Thymus (tissue), 11 donors: ENCODE results near the gene NLGN1. TPM values are rescaled to one million over a fixed set of nuclear protein-coding genes. Genes with fewer than 3 reads are reported as not detected.

Source experiments
- DNase-seq, 9 donors: peaks; one replicate each; pipeline ENCODE4 v3.0.0-alpha.2; 2013; ENCODE audit warnings: low spot score in 9 of 9, low read depth in 6 of 9, missing footprints in 1 of 9
- H3K27ac ChIP-seq, 2 donors: one replicate each; pipeline ENCODE4 v1.5.1; 2013; ENCODE audit warnings: control low read depth in 1 of 2, low read depth in 1 of 2, low read length in 1 of 2, mild to moderate bottlenecking in 1 of 2, moderate library complexity in 1 of 2
- H3K27me3 ChIP-seq, 2 donors: one replicate each; pipeline ENCODE4 v1.5.1; 2013; ENCODE audit warnings: low read length in 1 of 2; ENCODE audit not compliant: control insufficient read depth in 2 of 2, insufficient read depth in 1 of 2
- H3K36me3 ChIP-seq, 2 donors: one replicate each; pipeline ENCODE4 v1.5.1; 2013; ENCODE audit warnings: low read length in 1 of 2, mild to moderate bottlenecking in 1 of 2, moderate library complexity in 1 of 2; ENCODE audit not compliant: control insufficient read depth in 2 of 2, insufficient read depth in 2 of 2
- H3K4me1 ChIP-seq, 2 donors: one replicate each; pipeline ENCODE4 v1.5.1; 2013; ENCODE audit warnings: low read length in 2 of 2; ENCODE audit not compliant: control insufficient read depth in 2 of 2, insufficient read depth in 2 of 2
- H3K4me3 ChIP-seq, 2 donors: one replicate each; pipeline ENCODE4 v1.5.1; 2013; ENCODE audit warnings: low read length in 2 of 2, control low read depth in 1 of 2, mild to moderate bottlenecking in 1 of 2
- H3K9me3 ChIP-seq, 2 donors: one replicate each; pipeline ENCODE4 v1.5.1; 2013; ENCODE audit warnings: low read length in 1 of 2, mild to moderate bottlenecking in 1 of 2; ENCODE audit not compliant: control insufficient read depth in 2 of 2, insufficient read depth in 1 of 2
- WGBS: extraction: QIAGEN DNeasy Blood & Tissue Kit; methylation state at CpG from one replicate; pipeline ENCODE4 v1.1.7; 2013; 5-methylcytosine and 5-hydroxymethylcytosine counted together
- polyA plus RNA-seq: library from polyadenylated mRNA; stranded (reverse); fragments of 200-250 nt; gene quantifications from one replicate; pipeline ENCODE4 v1.2.3, GENCODE V29; 2013
- total RNA-seq: library from RNA; stranded (reverse); fragments of 120-200 nt; gene quantifications from one replicate; pipeline ENCODE4 v1.2.4, GENCODE V29; 2013
- donor health status: healthy.

The NLGN1 gene
- total and polyA plus RNA-seq, 2 donors, result 0.16 to 0.90 TPM

DNA sequence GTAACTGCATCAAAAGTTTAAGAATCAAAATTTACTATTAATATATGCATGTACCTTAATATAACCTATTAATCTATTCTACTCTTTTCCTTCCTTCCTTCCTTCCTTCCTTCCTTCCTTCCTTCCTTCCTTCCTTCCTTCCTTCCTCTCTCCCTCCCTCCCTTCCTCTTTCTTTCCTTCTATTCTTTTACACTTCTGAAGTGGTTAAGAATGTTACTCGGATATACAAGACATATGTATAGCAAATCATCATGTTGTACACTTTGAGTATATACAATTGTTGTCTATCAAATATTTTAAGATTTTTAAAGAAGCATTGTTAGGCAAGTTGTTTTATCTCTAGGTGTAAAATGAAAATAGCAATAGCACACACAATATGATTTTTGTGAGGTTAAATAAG, 748.5 kb downstream of the NLGN1 start:
- Histone ChIP-seq H3K4me1 (no peaks in the 10 kb centered on the region), H3K36me3 (no peaks in the 10 kb centered on the region), H3K27me3 (no peaks in the 10 kb centered on the region), H3K27ac (no peak overlapping the region), H3K4me3 (no peak overlapping the region), H3K9me3 (no peaks in the 10 kb centered on the region)
- no peak for DNase-seq
- WGBS, result 100% methylated on average over 1 of the region's 1 CpG

DNA sequence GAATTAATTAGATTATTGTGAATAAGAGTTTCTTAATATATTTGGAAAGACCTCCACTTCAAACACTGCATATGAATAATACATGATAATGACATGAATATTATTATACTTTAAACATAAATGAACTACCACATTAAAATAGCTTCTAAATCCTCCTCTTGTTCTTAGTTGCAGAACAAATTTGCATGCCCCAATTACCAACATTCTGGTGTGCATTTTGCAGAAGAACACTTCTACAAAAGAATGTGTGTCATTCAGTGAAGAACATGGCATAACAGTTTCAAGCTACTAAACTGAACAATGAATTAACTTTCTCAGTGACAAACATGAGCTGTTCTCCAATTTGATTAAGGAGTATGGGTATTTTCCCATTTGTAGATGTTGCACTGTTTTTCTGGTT, 750.3 kb downstream of the NLGN1 start:
- Histone ChIP-seq H3K4me3 (no peak overlapping the region), H3K9me3 (no peaks in the 10 kb centered on the region), H3K36me3 (no peaks in the 10 kb centered on the region), H3K27ac (no peak overlapping the region), H3K27me3 (no peaks in the 10 kb centered on the region), H3K4me1 (no peaks in the 10 kb centered on the region)
- no peak for DNase-seq

DNA sequence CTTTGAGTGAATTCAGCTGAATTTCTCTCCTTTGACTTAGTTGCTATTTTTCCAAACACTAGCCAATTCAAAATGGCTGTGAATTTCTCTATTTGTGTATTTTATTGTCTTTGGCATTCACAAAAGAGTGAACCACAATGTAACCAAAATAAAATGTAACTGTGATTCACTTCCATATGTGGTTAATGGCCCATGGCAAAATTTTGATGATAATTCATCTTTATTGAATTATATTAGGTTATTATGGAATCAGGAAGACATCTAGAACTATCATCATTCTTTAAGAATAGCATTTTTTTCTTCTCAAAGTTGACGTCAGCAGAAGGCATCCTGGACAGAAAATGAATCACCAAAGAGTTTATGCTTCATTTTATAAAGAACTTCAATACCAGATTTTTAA, 756.3 kb downstream of the NLGN1 start:
- WGBS, result 98% methylated on average over 1 of the region's 1 CpG

DNA sequence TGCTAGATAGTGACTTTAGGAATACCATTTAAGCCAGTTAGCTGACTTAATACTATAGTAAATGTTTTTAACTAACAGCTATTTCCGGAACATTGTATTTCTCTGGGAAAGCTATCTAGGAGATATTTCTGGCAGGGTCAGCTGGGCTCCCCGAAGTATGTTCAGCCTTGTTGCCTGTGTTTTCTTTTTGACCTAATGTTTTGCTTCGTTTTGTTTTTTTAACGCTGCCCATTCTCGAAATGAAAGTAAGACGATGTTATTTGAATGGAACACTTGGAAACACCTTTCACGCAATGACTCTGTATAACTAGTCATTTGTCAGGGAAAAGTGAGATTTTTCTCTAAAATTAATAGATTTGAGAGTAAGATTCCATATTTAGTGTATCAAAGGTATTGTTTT, 758.7 kb downstream of the NLGN1 start:
- no peak for DNase-seq
- Histone ChIP-seq H3K27ac (no peak overlapping the region), H3K27me3 (no peaks in the 10 kb centered on the region), H3K9me3 (no peaks in the 10 kb centered on the region), H3K4me1 (no peaks in the 10 kb centered on the region), H3K36me3 (no peaks in the 10 kb centered on the region), H3K4me3 (no peak overlapping the region)
- WGBS, result 74% methylated on average over 7 of the region's 7 CpGs

More for the DNA sequence above, 756.3 kb downstream of the NLGN1 start:
- Histone ChIP-seq H3K27ac (no peak overlapping the region), H3K4me3 (no peak overlapping the region), H3K9me3 (no peaks in the 10 kb centered on the region), H3K36me3 (no peaks in the 10 kb centered on the region), H3K4me1 (no peaks in the 10 kb centered on the region), H3K27me3 (no peaks in the 10 kb centered on the region)
- no peak for DNase-seq

DNA sequence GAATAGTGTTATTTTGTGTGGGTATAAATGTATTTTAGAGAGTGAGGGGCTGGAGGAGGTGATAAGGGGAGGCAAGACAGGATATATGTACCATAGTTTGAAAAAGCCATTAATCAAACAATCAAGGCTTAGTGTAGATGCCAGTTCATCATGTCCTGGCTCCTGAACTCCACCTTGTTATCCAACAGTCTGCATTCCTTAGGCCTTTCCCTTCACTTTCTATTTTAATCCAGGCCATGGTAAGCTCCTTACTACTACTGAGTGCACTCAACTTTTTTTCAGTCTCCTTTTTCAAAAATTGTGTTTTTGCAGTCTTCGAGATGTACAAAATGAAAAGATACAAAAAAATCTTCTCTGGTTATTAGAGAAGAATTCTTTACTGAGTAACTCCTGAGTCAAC, 761.1 kb downstream of the NLGN1 start:
- Histone ChIP-seq H3K4me1 (no peaks in the 10 kb centered on the region), H3K4me3 (no peak overlapping the region), H3K27ac (no peak overlapping the region), H3K36me3 (no peaks in the 10 kb centered on the region), H3K9me3 (no peaks in the 10 kb centered on the region), H3K27me3 (no peaks in the 10 kb centered on the region)
- no peak for DNase-seq
- WGBS, result 93% methylated on average over 1 of the region's 1 CpG

DNA sequence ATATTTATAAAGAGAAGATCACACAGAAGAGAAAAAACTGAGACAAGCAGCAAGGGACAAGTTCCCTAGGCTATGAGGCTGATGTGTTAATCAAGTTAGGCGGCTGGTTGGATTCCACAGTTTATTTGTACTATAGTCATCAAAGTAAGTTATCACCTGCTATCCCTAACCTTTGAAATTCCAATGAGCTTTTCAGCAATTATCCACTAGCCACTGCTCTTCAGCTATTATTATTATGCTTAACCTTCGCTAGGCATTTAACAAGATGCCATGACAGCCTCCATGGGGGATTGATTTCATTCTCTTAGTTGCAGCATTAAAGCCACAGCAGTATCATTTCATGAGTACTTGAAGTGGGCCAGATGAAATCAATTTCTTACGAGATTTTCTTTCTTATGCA, 762.1 kb downstream of the NLGN1 start:
- H3K4me3 ChIP-seq, result no peak overlapping the region
- H3K9me3 ChIP-seq, result no peaks in the 10 kb centered on the region
- H3K36me3 ChIP-seq, result no peaks in the 10 kb centered on the region
- H3K27ac ChIP-seq, result no peak overlapping the region
- H3K4me1 ChIP-seq, result no peaks in the 10 kb centered on the region
- no peaks in the 10 kb centered on the region for H3K27me3 ChIP-seq
- 97% methylated on average over 3 of the region's 3 CpGs for WGBS
- DNase-seq, result no peak

DNA sequence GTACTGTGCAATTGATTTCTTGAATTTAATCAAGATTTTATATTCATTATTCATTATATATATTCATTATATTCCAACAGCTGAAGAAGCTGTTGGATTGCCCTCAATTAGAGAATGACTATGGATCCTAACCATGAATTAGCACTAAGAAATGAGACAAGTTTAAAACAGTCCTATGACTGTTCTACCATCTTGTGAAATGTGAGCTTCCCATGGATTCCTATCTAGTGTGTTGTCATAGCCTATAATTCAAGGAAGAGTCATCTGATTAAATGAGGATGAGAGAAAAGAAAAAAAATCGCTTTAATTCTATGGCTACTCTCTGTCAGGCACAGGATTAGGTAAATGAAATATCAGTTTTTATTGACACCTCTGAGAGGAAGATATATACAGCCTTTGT, 765.0 kb downstream of the NLGN1 start:
- no peak for DNase-seq
- no peaks in the 10 kb centered on the region for H3K9me3 ChIP-seq
- no peaks in the 10 kb centered on the region for H3K4me1 ChIP-seq
- H3K27me3 ChIP-seq, result no peaks in the 10 kb centered on the region
- 97% methylated on average over 1 of the region's 1 CpG for WGBS
- no peak overlapping the region for H3K4me3 ChIP-seq
- no peaks in the 10 kb centered on the region for H3K36me3 ChIP-seq
- H3K27ac ChIP-seq, result no peak overlapping the region

DNA sequence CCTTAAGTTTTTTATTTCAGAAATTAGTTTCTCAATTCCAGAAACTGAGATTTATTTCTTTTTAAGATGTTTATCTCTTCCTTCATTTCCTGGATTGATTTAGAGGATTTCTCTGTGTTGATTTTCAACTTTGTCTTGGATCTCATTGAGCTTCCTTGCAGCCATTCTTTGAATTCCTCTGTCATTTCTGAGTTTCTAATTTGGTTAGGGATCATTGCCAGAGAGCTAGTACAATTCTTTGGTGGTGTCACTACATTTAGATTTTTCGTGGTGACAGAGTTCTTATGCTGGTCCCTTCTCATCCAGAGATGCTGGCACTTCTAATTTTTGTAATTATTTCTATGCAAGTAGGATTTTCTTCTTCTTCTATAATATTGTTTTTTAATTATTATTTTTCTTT, 770.5 kb downstream of the NLGN1 start:
- DNase-seq, result no peak
- 90% methylated on average over 1 of the region's 1 CpG for WGBS
- H3K4me3 ChIP-seq, result no peak overlapping the region
- no peaks in the 10 kb centered on the region for H3K27me3 ChIP-seq
- no peaks in the 10 kb centered on the region for H3K36me3 ChIP-seq
- peaks cover 0 to 2% of the 10 kb centered on the region in 2 donors for H3K4me1 ChIP-seq
- H3K9me3 ChIP-seq, result peaks cover 0 to 4% of the 10 kb centered on the region in 2 donors
- no peak overlapping the region for H3K27ac ChIP-seq

DNA sequence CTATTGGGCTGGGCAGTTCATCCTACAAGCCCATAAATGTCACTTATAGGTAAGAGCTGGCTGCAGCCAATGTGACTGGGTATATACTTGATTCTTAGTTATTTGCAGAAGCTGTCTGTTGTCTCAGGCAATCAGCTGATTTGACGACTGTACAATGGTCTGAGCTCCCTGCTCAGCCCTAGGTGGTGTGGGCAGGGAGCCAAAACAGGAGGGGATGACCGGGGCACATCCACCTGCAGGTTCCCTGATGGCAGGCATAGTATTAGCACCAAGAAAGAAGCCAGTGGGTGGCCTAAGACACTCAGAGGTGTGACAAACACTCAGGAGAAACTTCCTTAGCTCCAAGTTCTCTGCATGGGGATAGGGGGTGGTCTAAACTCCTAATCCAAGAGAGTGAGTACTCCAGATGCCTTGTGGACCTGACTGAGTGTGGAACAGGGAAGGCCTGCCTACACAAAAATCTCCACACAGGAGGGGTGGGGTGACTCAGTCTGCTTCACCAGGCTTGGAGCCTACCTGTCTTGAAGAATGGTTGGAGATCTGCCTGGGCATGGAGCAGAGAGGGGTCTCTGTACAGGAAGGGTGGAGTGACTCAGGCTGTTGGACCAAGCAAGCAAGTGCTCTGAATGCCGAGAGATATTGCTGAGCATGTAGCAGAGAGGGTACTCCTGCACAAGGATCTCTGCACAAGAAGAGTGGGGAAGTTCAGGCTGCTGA, 771.2 kb downstream of the NLGN1 start:
- Histone ChIP-seq H3K27me3 (no peaks in the 10 kb centered on the region), H3K27ac (no peak overlapping the region), H3K4me1 (peaks cover 0 to 2% of the 10 kb centered on the region in 2 donors), H3K36me3 (no peaks in the 10 kb centered on the region), H3K9me3 (peaks cover 0 to 4% of the 10 kb centered on the region in 2 donors), H3K4me3 (no peak overlapping the region)
- DNase-seq, result no peak
- 94% methylated on average over 3 of the region's 3 CpGs for WGBS
